B cell (primary cell): ENCODE data around the gene LAMA2. TPM values are rescaled to one million over a fixed set of nuclear protein-coding genes. Genes with fewer than 3 reads are reported as not detected.
A peak's percentile ranks its signal among the peaks of the same experiment; 100 is the strongest.

Experiments used
- ATAC-seq: fragments of 200-7000 bp; cut with Tn5 transposase; one replicate; pipeline ENCODE4 v1.10.0; 2021; ENCODE audit warnings: low read depth, mild to moderate bottlenecking, moderate number of reproducible peaks, moderate library complexity
- CTCF ChIA-PET: fragments of 350-600 bp; sonication (Branson Sonifier 250); formaldehyde crosslinking; loops from one replicate; lab custom pipeline; 2021; ENCODE audit warnings: antibody characterized with exemption, inconsistent platforms; lab: Charles Lee
- POLR2A ChIA-PET: fragments of 350-600 bp; sonication (Branson Sonifier 250); formaldehyde crosslinking; loops from one replicate; lab custom pipeline; 2021; ENCODE audit warnings: antibody characterized with exemption; lab: Charles Lee
- DNase-seq: peaks from one replicate; pipeline ENCODE4 v3.0.0; 2013
- H2AFZ ChIP-seq: 2 replicates; pipeline ENCODE4 v1.6.1; 2012; ENCODE audit warnings: mild to moderate bottlenecking, low read depth, low read length; ENCODE audit not compliant: insufficient read depth, poor library complexity, severe bottlenecking
- H3K27ac ChIP-seq, 2 donors: 1 replicate in 1 of 2; 2 replicates in 1 of 2; pipeline ENCODE4 v1.5.1; 2012 to 2013; ENCODE audit warnings: low read length in 2 of 2, mild to moderate bottlenecking in 2 of 2, moderate library complexity in 1 of 2
- H3K27me3 ChIP-seq, 4 experiments: fragments of 200-600 bp in 1 of 4; sonication (generic) in 1 of 4; replicated peaks in 1 of 4; 1 replicate in 2 of 4; 2 replicates in 2 of 4; pipeline versions ENCODE4 v1.6.1 to v1.7.0; 2013 to 2016; ENCODE audit warnings: low read length in 3 of 4, mild to moderate bottlenecking in 2 of 4, mixed read lengths in 1 of 4, moderate library complexity in 1 of 4; ENCODE audit not compliant: insufficient read depth in 4 of 4, control insufficient read depth in 3 of 4; ENCODE audit errors: control extremely low read depth in 1 of 4
- H3K36me3 ChIP-seq, 2 experiments: replicated peaks in 1 of 2; 1 replicate in 1 of 2; 2 replicates in 1 of 2; pipeline versions ENCODE4 v1.6.1 to v1.7.1; 2013; ENCODE audit warnings: low read length in 1 of 2; ENCODE audit not compliant: insufficient read depth in 2 of 2, control insufficient read depth in 1 of 2; ENCODE audit errors: control extremely low read depth in 1 of 2, extremely low read depth in 1 of 2
- H3K4me1 ChIP-seq, 2 donors: fragments of 200-600 bp in 1 of 2; sonication (generic) in 1 of 2; 1 replicate in 1 of 2; 2 replicates in 1 of 2; pipeline versions ENCODE4 v1.5.1 to v1.6.1; 2013 to 2017; ENCODE audit warnings: low read length in 2 of 2; ENCODE audit not compliant: control insufficient read depth in 2 of 2, insufficient read depth in 2 of 2
- H3K4me2 ChIP-seq: replicated peaks from 2 replicates; pipeline ENCODE3; 2012; ENCODE audit warnings: mild to moderate bottlenecking, low read depth, low read length; ENCODE audit not compliant: poor library complexity, severe bottlenecking
- H3K4me3 ChIP-seq, 5 experiments: fragments of 200-600 bp in 1 of 5; sonication (generic) in 1 of 5; 1 replicate in 3 of 5; 2 replicates in 2 of 5; pipeline versions ENCODE4 v1.5.1 to v1.7.0; 2011 to 2016; ENCODE audit warnings: low read length in 4 of 5, mild to moderate bottlenecking in 4 of 5, low read depth in 2 of 5, control low read depth in 1 of 5, moderate library complexity in 1 of 5; ENCODE audit not compliant: insufficient read depth in 1 of 5; ENCODE audit errors: control extremely low read depth in 1 of 5, extremely low read depth in 1 of 5
- H3K79me2 ChIP-seq: fragments of 200-600 bp; sonication (generic); one replicate; pipeline ENCODE4 v1.6.0; 2016; ENCODE audit warnings: low read length; ENCODE audit not compliant: control insufficient read depth, insufficient read depth
- H3K9ac ChIP-seq: fragments of 200-600 bp; sonication (generic); 2 replicates; pipeline ENCODE4 v1.6.1; 2017; ENCODE audit warnings: mild to moderate bottlenecking, low read length, moderate library complexity
- H3K9me3 ChIP-seq, 3 donors: one replicate each; pipeline versions ENCODE4 v1.6.1 to v1.7.1; 2013; ENCODE audit warnings: low read length in 2 of 3; ENCODE audit not compliant: control insufficient read depth in 2 of 3, insufficient read depth in 1 of 3; ENCODE audit errors: control extremely low read depth in 1 of 3
- H4K20me1 ChIP-seq: 2 replicates; pipeline ENCODE4 v1.6.0; 2012; ENCODE audit warnings: mild to moderate bottlenecking, low read length; ENCODE audit not compliant: insufficient read depth, control insufficient read depth, poor library complexity, severe bottlenecking
- H3K27ac Mint-ChIP-seq: one replicate; pipeline ENCODE4 v1.8.0; 2021; ENCODE audit warnings: mixed read lengths
- H3K27me3 Mint-ChIP-seq: one replicate; pipeline ENCODE4 v1.8.0; 2021; ENCODE audit warnings: mixed read lengths
- H3K4me1 Mint-ChIP-seq: one replicate; pipeline ENCODE4 v1.8.0; 2021; ENCODE audit warnings: mixed read lengths
- H3K4me3 Mint-ChIP-seq: one replicate; pipeline ENCODE4 v1.8.0; 2021; ENCODE audit warnings: mixed read lengths
- H3K9me3 Mint-ChIP-seq: one replicate; pipeline ENCODE4 v1.8.0; 2022; ENCODE audit warnings: mixed read lengths; ENCODE audit not compliant: insufficient read depth
- CTCF ChIP-seq: fragments of 200-600 bp; IDR thresholded peaks from one replicate; pipeline ENCODE4 v1.8.0; 2022; ENCODE audit warnings: antibody characterized with exemption, mild to moderate bottlenecking
- EZH2 ChIP-seq: IDR thresholded peaks from 2 replicates; pipeline ENCODE4 v1.6.1; 2012; ENCODE audit warnings: borderline replicate concordance, low read depth, mild to moderate bottlenecking, moderate library complexity, low read length; ENCODE audit not compliant: insufficient read depth, poor library complexity, severe bottlenecking
- WGBS: methylation state at CpG from one replicate; pipeline ENCODE4 v1.1.5; 2013; ENCODE audit warnings: missing lambda C conversion rate; ENCODE audit not compliant: insufficient coverage; 5-methylcytosine and 5-hydroxymethylcytosine counted together
- intact Hi-C: fragments of 100-400 bp; cut with micrococcal nuclease; formaldehyde crosslinking; loops from one replicate; pipeline ENCODE4 v1.10.0; 2022
- polyA plus RNA-seq: library from polyadenylated mRNA; depleted of rRNA; stranded (reverse); fragments of >200 nt; gene quantifications from 2 replicates; pipeline ENCODE4 v1.2.3, GENCODE V29; 2012
- total RNA-seq, 2 donors: library from RNA; stranded (reverse); fragments of 120-200 nt in 1 of 2; gene quantifications; 1 replicate in 1 of 2; 2 replicates in 1 of 2; pipeline versions ENCODE4 v1.2.3 to v1.2.4, GENCODE V29; 2013 to 2022

Gene LAMA2
- total and polyA plus RNA-seq, 2 donors (not counting 1 experiment from before 2014, with no cell fraction given) = 0.16 TPM; not detected in 1

GRCh38 chr6:129498541-129498940 is 615.6 kb downstream of the LAMA2 start:
- no CpG with 5 or more reads among the region's 2 CpGs for WGBS
- Mint-ChIP-seq H3K27ac (no peak overlapping the region), H3K4me3 (peak overlapping the region; percentile 31), H3K9me3 (no peaks in the 10 kb centered on the region), H3K27me3 (peaks cover 2% of the 10 kb centered on the region), H3K4me1 (peaks cover 9% of the 10 kb centered on the region)
- intact Hi-C loops = loop anchor here (2.0 kb wide), 3 partner anchors 100 to 438 kb away; no protein-coding TSS in a partner anchor
- Histone ChIP-seq H3K4me1 (peaks cover 9 to 10% of the 10 kb centered on the region in 2 donors), H3K4me2 (peak overlapping the region; percentile 58), H3K27me3 (no peaks in the 10 kb centered on the region), H3K9me3 (no peaks in the 10 kb centered on the region), H3K36me3 (no peaks in the 10 kb centered on the region), H3K4me3 (no peak overlapping the region), H3K79me2 (no peaks in the 10 kb centered on the region), H3K27ac (no peak overlapping the region), H3K9ac (no peak overlapping the region), H4K20me1 (no peaks in the 10 kb centered on the region), H2AFZ (peak overlapping the region; percentile 73)
- DNase-seq = no peak
- ChIA-PET POLR2A (no interaction called here), CTCF (interaction anchor here (0.8 to 7.6 kb wide), 11 partner anchors 9 to 766 kb away, joined by 3 to 60 read pairs (median 4); no protein-coding TSS in a partner anchor)
- TF ChIP-seq CTCF = no peak
- no peak for TF ChIP-seq EZH2
- no peak for ATAC-seq

GRCh38 chr6:129498950-129499842 is 616.3 kb downstream of the LAMA2 start:
- Mint-ChIP-seq H3K27ac (no peak overlapping the region), H3K9me3 (no peaks in the 10 kb centered on the region), H3K4me1 (peaks cover 9% of the 10 kb centered on the region), H3K27me3 (peaks cover 2% of the 10 kb centered on the region), H3K4me3 (peak overlapping the region; percentile 31)
- WGBS = 6% methylated on average over 6 of the region's 8 CpGs
- ATAC-seq (peak; percentile 78), DNase-seq (peak; percentile 73)
- Histone ChIP-seq H3K4me2 (peak overlapping the region; percentile 58), H3K9ac (no peak overlapping the region), H3K79me2 (no peaks in the 10 kb centered on the region), H4K20me1 (no peaks in the 10 kb centered on the region), H3K27ac (peak overlapping the region in 1 of 2 donors; percentile 9), H3K4me1 (peaks cover 9 to 10% of the 10 kb centered on the region in 2 donors), H2AFZ (peak overlapping the region; percentile 73), H3K36me3 (no peaks in the 10 kb centered on the region), H3K4me3 (no peak overlapping the region), H3K9me3 (no peaks in the 10 kb centered on the region), H3K27me3 (no peaks in the 10 kb centered on the region)
- POLR2A ChIA-PET = no interaction called here
- CTCF ChIA-PET = interaction anchor here (0.7 to 7.6 kb wide), 28 partner anchors 9 to 1386 kb away, joined by 3 to 60 read pairs (median 4); no protein-coding TSS in a partner anchor
- TF ChIP-seq CTCF (peak; percentile 79), EZH2 (no peak)
- intact Hi-C loops = loop anchor here (1.0 to 2.0 kb wide), 7 partner anchors 76 to 1373 kb away; no protein-coding TSS in a partner anchor
